Right atrium auricular region (tissue), 2 donors: ENCODE data around the gene LRRFIP1. TPM values are rescaled to one million over a fixed set of nuclear protein-coding genes. Genes with fewer than 3 reads are reported as not detected.
A peak's percentile ranks its signal among the peaks of the same experiment; 100 is the strongest.

Experiments used
- DNase-seq: peaks from one replicate; pipeline ENCODE4 v3.0.0-alpha.2; 2019; ENCODE audit warnings: low spot score
- H3K27ac ChIP-seq, 2 donors: fragments of 200-600 bp; sonication (generic); 1 replicate in 1 of 2; 2 replicates in 1 of 2; pipeline ENCODE4 v1.5.1; 2016 to 2019
- H3K27me3 ChIP-seq, 2 donors: fragments of 200-600 bp; sonication (generic); one replicate each; pipeline versions ENCODE4 v1.5.1 to v1.6.0; 2017 to 2019
- H3K36me3 ChIP-seq: fragments of 200-600 bp; sonication (generic); one replicate; pipeline ENCODE4 v1.5.1; 2016
- H3K4me1 ChIP-seq, 2 donors: fragments of 200-600 bp; sonication (generic); one replicate each; pipeline versions ENCODE4 v1.5.1 to v1.6.0; 2017 to 2019
- H3K4me3 ChIP-seq, 2 donors: fragments of 200-600 bp; sonication (generic); 1 replicate in 1 of 2; 2 replicates in 1 of 2; pipeline ENCODE4 v1.5.1; 2017 to 2019; ENCODE audit warnings: mild to moderate bottlenecking in 1 of 2, moderate library complexity in 1 of 2
- H3K9me3 ChIP-seq, 2 donors: fragments of 200-600 bp; sonication (generic); one replicate each; pipeline ENCODE4 v1.5.1; 2019
- CTCF ChIP-seq, 2 donors: fragments of 200-600 bp; sonication (generic); IDR thresholded peaks; one replicate each; pipeline ENCODE4 v1.5.1; 2019; ENCODE audit warnings: antibody characterized with exemption in 2 of 2
- total RNA-seq, 2 donors: library from RNA; depleted of rRNA; stranded (reverse); fragments of >200 nt; gene quantifications; one replicate each; pipeline ENCODE4 v1.1.0, GENCODE V29; 2016

The LRRFIP1 gene
- total RNA-seq, 2 donors from 2014 or later = 71.2 to 88.5 TPM

- H3K27ac ChIP-seq = peak overlapping the region; percentile 21 to 56
- H3K27me3 ChIP-seq = no peaks in the 10 kb centered on the region
- TF ChIP-seq CTCF (IDR thresholded peaks at IDR 0.05) = no peak
- DNase-seq = no peak
- H3K4me3 ChIP-seq = no peak overlapping the region
- peaks cover 6% of the 10 kb centered on the region for H3K36me3 ChIP-seq
- H3K4me1 ChIP-seq = peaks cover 0 to 28% of the 10 kb centered on the region in 2 donors
- peaks cover 0 to 10% of the 10 kb centered on the region in 2 donors for H3K9me3 ChIP-seq
Measured at GRCh38 chr2:237649541-237650454, 22.4 kb downstream of the LRRFIP1 start.

- Histone ChIP-seq H3K4me3 (no peak overlapping the region), H3K27me3 (no peaks in the 10 kb centered on the region), H3K27ac (peak overlapping the region in 1 of 2 donors; percentile 21), H3K4me1 (peaks cover 0 to 28% of the 10 kb centered on the region in 2 donors), H3K36me3 (no peaks in the 10 kb centered on the region), H3K9me3 (peaks cover 0 to 10% of the 10 kb centered on the region in 2 donors)
- DNase-seq = no peak
- TF ChIP-seq CTCF (IDR thresholded peaks at IDR 0.05) = no peak
Measured at GRCh38 chr2:237650455-237650850, 23.1 kb downstream of the LRRFIP1 start.

GRCh38 chr2:237651761-237652160, 24.4 kb downstream of the LRRFIP1 start:
- H3K4me3 ChIP-seq = no peak overlapping the region
- no peak for DNase-seq
- no peak for TF ChIP-seq CTCF (IDR thresholded peaks at IDR 0.05)
- peaks cover 0 to 10% of the 10 kb centered on the region in 2 donors for H3K9me3 ChIP-seq
- H3K36me3 ChIP-seq = no peaks in the 10 kb centered on the region
- H3K4me1 ChIP-seq = peaks cover 0 to 26% of the 10 kb centered on the region in 2 donors
- H3K27me3 ChIP-seq = no peaks in the 10 kb centered on the region
- peak overlapping the region; percentile 37 to 64 for H3K27ac ChIP-seq

- Histone ChIP-seq H3K36me3 (no peaks in the 10 kb centered on the region), H3K27ac (peak overlapping the region; percentile 37 to 64), H3K9me3 (peaks cover 0 to 10% of the 10 kb centered on the region in 2 donors), H3K4me3 (no peak overlapping the region), H3K27me3 (no peaks in the 10 kb centered on the region), H3K4me1 (peaks cover 0 to 22% of the 10 kb centered on the region in 2 donors)
- no peak for TF ChIP-seq CTCF (IDR thresholded peaks at IDR 0.05)
- DNase-seq = no peak
Measured at GRCh38 chr2:237652181-237652580, 24.8 kb downstream of the LRRFIP1 start.

- Histone ChIP-seq H3K27ac (peak overlapping the region; percentile 37 to 64), H3K9me3 (peaks cover 0 to 10% of the 10 kb centered on the region in 2 donors), H3K4me3 (no peak overlapping the region), H3K36me3 (no peaks in the 10 kb centered on the region), H3K27me3 (no peaks in the 10 kb centered on the region), H3K4me1 (peaks cover 0 to 15% of the 10 kb centered on the region in 2 donors)
- DNase-seq = no peak
- no peak for TF ChIP-seq CTCF (IDR thresholded peaks at IDR 0.05)
Measured at GRCh38 chr2:237652854-237653253, 25.5 kb downstream of the LRRFIP1 start.
